HCT116 (cell line): Measurements from ENCODE around the gene GOLPH3L. TPM values are rescaled to one million over a fixed set of nuclear protein-coding genes. Genes with fewer than 3 reads are reported as not detected.
"Not testable (repeated sequence)": the region's sequence is repeated elsewhere in the genome, so short reads cannot be mapped to it uniquely, and the experiment has no call there.

ENCODE experiments used
- ATAC-seq: fragments of 200-7000 bp; cut with Tn5 transposase; 2 replicates; pipeline ENCODE4 v1.9.1; 2020; ENCODE audit warnings: mild to moderate bottlenecking, moderate library complexity
- BruUV-seq: library from RNA; stranded (reverse); fragments of 400-500 nt; replicated peaks from 2 replicates; lab custom pipeline; 2021; lab: Mats Ljungman, UMichigan
- CTCF ChIA-PET: fragments of 300-600 bp; sonication (Branson Sonifier 250); formaldehyde crosslinking; loops from one replicate; lab custom pipeline; 2021; ENCODE audit warnings: antibody characterized with exemption; lab: Charles Lee
- POLR2A ChIA-PET: fragments of 300-600, 350-600 bp; sonication (Branson Sonifier 250); formaldehyde crosslinking; loops from one replicate; lab custom pipeline; 2021; ENCODE audit warnings: antibody characterized with exemption; lab: Charles Lee
- RAD21 ChIA-PET, 2 experiments: fragments of 300-600 bp; sonication (Branson Sonifier 250); formaldehyde crosslinking; loops; one replicate each; lab custom pipeline; 2023; ENCODE audit warnings: low total read pairs in 2 of 2; ENCODE audit not compliant: uncharacterized antibody in 2 of 2, unreplicated experiment in 2 of 2, low non-redundant PET in 1 of 2; lab: Charles Lee
- DNase-seq: peaks from one replicate; pipeline ENCODE4 v3.0.0-alpha.2; 2010; ENCODE audit warnings: low read depth, low spot score
- H2AFZ ChIP-seq: fragments of 200-600 bp; shearing (Covaris generic), sonication (generic); 2 replicates; pipeline ENCODE4 v1.6.1; 2017; ENCODE audit warnings: low read depth, mixed run types, mixed read lengths, antibody characterized with exemption, low read length; ENCODE audit not compliant: poor library complexity, severe bottlenecking
- H3K27ac ChIP-seq: 2 replicates; pipeline ENCODE4 v1.5.1; 2012; ENCODE audit warnings: low read depth, low read length
- H3K27me3 ChIP-seq: fragments of 200-600 bp; sonication (generic); 2 replicates; pipeline ENCODE4 v1.6.1; 2016; ENCODE audit warnings: mixed run types, low read length, mixed read lengths; ENCODE audit not compliant: insufficient read depth
- H3K36me3 ChIP-seq, 2 experiments: fragments of 200-500 bp in 1 of 2; fragments of 200-600 bp in 1 of 2; sonication (Bioruptor generic) in 1 of 2; sonication (generic) in 1 of 2; 2 replicates each; pipeline versions ENCODE4 v1.5.1 to v1.6.1; 2014 to 2016; ENCODE audit warnings: low read length in 2 of 2, inconsistent platforms in 1 of 2, mixed read lengths in 1 of 2, mixed run types in 1 of 2; ENCODE audit not compliant: insufficient read depth in 2 of 2, control insufficient read depth in 1 of 2
- H3K4me1 ChIP-seq, 2 experiments: fragments of 200-600 bp in 1 of 2; sonication (generic) in 1 of 2; 2 replicates each; pipeline versions ENCODE4 v1.5.1 to v1.6.1; 2012 to 2017; ENCODE audit warnings: low read length in 2 of 2, inconsistent platforms in 1 of 2, mild to moderate bottlenecking in 1 of 2, mixed read lengths in 1 of 2, mixed run types in 1 of 2, moderate library complexity in 1 of 2; ENCODE audit not compliant: insufficient read depth in 2 of 2, control insufficient read depth in 1 of 2
- H3K4me2 ChIP-seq: fragments of 200-600 bp; sonication (generic); 2 replicates; pipeline ENCODE4 v1.6.1; 2017; ENCODE audit warnings: mixed run types, low read length, mixed read lengths
- H3K4me3 ChIP-seq, 2 experiments: fragments of 200-600 bp in 1 of 2; sonication (generic) in 1 of 2; replicated peaks in 1 of 2; 2 replicates each; pipeline ENCODE4 v1.5.1; 2011 to 2016; ENCODE audit warnings: low read length in 2 of 2, control low read depth in 1 of 2, low read depth in 1 of 2, mild to moderate bottlenecking in 1 of 2, mixed read lengths in 1 of 2, mixed run types in 1 of 2
- H3K79me2 ChIP-seq: fragments of 200-600 bp; sonication (generic); 2 replicates; pipeline ENCODE4 v1.6.1; 2017; ENCODE audit warnings: mild to moderate bottlenecking, mixed run types, low read length, moderate library complexity, mixed read lengths; ENCODE audit not compliant: insufficient read depth
- H3K9ac ChIP-seq: fragments of 200-600 bp; sonication (generic); 2 replicates; pipeline ENCODE4 v1.6.1; 2016; ENCODE audit warnings: low read length, mixed read lengths
- H3K9me2 ChIP-seq: fragments of 200-600 bp; sonication (generic), shearing (Covaris generic); 2 replicates; pipeline ENCODE4 v1.6.1; 2017; ENCODE audit warnings: mixed run types, mild to moderate bottlenecking, moderate library complexity; ENCODE audit not compliant: insufficient read depth
- H3K9me3 ChIP-seq, 2 experiments: fragments of 200-500 bp in 1 of 2; fragments of 200-600 bp in 1 of 2; sonication (Bioruptor generic) in 1 of 2; sonication (generic) in 1 of 2; 2 replicates each; pipeline ENCODE4 v1.6.1; 2014 to 2017; ENCODE audit warnings: low read length in 2 of 2, mixed read lengths in 2 of 2, inconsistent platforms in 1 of 2, low read depth in 1 of 2, mild to moderate bottlenecking in 1 of 2, mixed run types in 1 of 2, moderate library complexity in 1 of 2; ENCODE audit not compliant: control insufficient read depth in 1 of 2, insufficient read depth in 1 of 2
- H4K20me1 ChIP-seq: fragments of 200-600 bp; sonication (generic), shearing (Covaris generic); 2 replicates; pipeline ENCODE4 v1.6.1; 2017; ENCODE audit warnings: mixed run types, mild to moderate bottlenecking, moderate library complexity; ENCODE audit not compliant: insufficient read depth
- CEBPB ChIP-seq: IDR thresholded peaks from 2 replicates; pipeline ENCODE4 v1.6.1; 2012; ENCODE audit warnings: low read depth
- FOSL1 ChIP-seq: IDR thresholded peaks from 2 replicates; pipeline ENCODE4 v1.6.1; 2012; ENCODE audit warnings: low read depth
- JUND ChIP-seq: IDR thresholded peaks from 2 replicates; pipeline ENCODE4 v1.6.1; 2012
- POLR2A ChIP-seq: IDR thresholded peaks from 2 replicates; pipeline ENCODE4 v1.7.0; 2011; ENCODE audit warnings: borderline replicate concordance; ENCODE audit not compliant: insufficient read depth, insufficient read length; ENCODE audit errors: extremely low read depth
- SP1 ChIP-seq: IDR thresholded peaks from 2 replicates; pipeline ENCODE4 v1.6.1; 2012; ENCODE audit warnings: low read depth
- TCF7L2 ChIP-seq: IDR thresholded peaks from 2 replicates; pipeline ENCODE4 v1.7.0; 2011; ENCODE audit warnings: borderline replicate concordance, inconsistent platforms; ENCODE audit not compliant: insufficient read depth, insufficient read length; ENCODE audit errors: extremely low read depth
- intact Hi-C: fragments of 100-400 bp; cut with micrococcal nuclease; formaldehyde crosslinking; loops from 2 replicates; pipeline ENCODE4 v1.10.0; 2022
- total RNA-seq: library from RNA; stranded (reverse); gene quantifications from one replicate; pipeline ENCODE4 v1.2.1, GENCODE V29; 2021; ENCODE audit not compliant: unreplicated experiment
- TF ChIP-seq, protein P1 (sequence below): IDR thresholded peaks from 2 replicates; pipeline ENCODE4 v1.6.1; 2012; ENCODE audit warnings: low read depth

GOLPH3L gene
- total RNA-seq, 1 experiment from 2014 or later = 28.0 TPM

- Histone ChIP-seq H3K4me1 (peaks cover 23 to 56% of the 10 kb centered on the region in 2 experiments), H3K9me3 (no peaks in the 10 kb centered on the region), H3K27me3 (no peaks in the 10 kb centered on the region), H3K79me2 (no peaks in the 10 kb centered on the region), H3K9me2 (no peaks in the 10 kb centered on the region), H3K27ac (no peak overlapping the region), H3K4me3 (no peak overlapping the region), H3K4me2 (no peak overlapping the region), H3K9ac (no peak overlapping the region), H3K36me3 (no peaks in the 10 kb centered on the region), H2AFZ (no peak overlapping the region), H4K20me1 (no peaks in the 10 kb centered on the region)
- intact Hi-C loops = no loop called here
- BruUV-seq = no TSS peak
- POLR2A ChIA-PET = interaction anchor here (0.7 to 1.4 kb wide), 2 partner anchors 12 to 22 kb away, joined by 3 to 4 read pairs; partner anchors contain the start of gene MCL1
- no peak for ATAC-seq
- RAD21 ChIA-PET = no interaction called here
- TF ChIP-seq FOSL1 (no peak), TCF7L2 (no peak), POLR2A (no peak), CEBPB (no peak)
- TF ChIP-seq, protein P1, sequence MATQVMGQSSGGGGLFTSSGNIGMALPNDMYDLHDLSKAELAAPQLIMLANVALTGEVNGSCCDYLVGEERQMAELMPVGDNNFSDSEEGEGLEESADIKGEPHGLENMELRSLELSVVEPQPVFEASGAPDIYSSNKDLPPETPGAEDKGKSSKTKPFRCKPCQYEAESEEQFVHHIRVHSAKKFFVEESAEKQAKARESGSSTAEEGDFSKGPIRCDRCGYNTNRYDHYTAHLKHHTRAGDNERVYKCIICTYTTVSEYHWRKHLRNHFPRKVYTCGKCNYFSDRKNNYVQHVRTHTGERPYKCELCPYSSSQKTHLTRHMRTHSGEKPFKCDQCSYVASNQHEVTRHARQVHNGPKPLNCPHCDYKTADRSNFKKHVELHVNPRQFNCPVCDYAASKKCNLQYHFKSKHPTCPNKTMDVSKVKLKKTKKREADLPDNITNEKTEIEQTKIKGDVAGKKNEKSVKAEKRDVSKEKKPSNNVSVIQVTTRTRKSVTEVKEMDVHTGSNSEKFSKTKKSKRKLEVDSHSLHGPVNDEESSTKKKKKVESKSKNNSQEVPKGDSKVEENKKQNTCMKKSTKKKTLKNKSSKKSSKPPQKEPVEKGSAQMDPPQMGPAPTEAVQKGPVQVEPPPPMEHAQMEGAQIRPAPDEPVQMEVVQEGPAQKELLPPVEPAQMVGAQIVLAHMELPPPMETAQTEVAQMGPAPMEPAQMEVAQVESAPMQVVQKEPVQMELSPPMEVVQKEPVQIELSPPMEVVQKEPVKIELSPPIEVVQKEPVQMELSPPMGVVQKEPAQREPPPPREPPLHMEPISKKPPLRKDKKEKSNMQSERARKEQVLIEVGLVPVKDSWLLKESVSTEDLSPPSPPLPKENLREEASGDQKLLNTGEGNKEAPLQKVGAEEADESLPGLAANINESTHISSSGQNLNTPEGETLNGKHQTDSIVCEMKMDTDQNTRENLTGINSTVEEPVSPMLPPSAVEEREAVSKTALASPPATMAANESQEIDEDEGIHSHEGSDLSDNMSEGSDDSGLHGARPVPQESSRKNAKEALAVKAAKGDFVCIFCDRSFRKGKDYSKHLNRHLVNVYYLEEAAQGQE = no peak
- CTCF ChIA-PET = no interaction called here
- no peak for DNase-seq
Observed at GRCh38 chr1:150601540-150601939, 95.4 kb downstream of the GOLPH3L start.

DNA sequence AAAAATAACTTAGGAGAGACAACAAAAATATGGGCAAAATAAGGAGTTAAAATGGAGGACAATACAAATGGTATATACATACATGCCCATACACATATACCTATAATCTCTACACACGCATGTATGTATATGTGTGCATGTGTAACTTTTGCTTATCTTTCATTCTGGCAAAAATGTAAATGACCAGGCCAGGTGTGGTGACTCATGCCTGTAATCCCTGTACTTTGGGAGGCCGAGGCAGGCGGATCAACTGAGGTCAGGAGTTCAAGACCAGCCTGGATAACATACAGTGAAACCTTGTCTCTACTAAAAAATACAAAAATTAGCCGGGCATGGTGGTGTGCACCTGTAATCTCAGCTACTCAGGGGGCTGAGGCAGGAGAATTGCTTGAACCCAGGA, 98.6 kb downstream of the GOLPH3L start:
- H3K27me3 ChIP-seq, BruUV-seq, H3K36me3 ChIP-seq, DNase-seq, H2AFZ ChIP-seq, H3K4me3 ChIP-seq, intact Hi-C loops, H3K27ac ChIP-seq, RAD21 ChIA-PET, H4K20me1 ChIP-seq, H3K9me2 ChIP-seq, H3K79me2 ChIP-seq, H3K9ac ChIP-seq, CTCF ChIA-PET, H3K9me3 ChIP-seq: not testable (repeated sequence)
- Histone ChIP-seq H3K4me1 (peaks cover 7 to 40% of the 10 kb centered on the region in 2 experiments; a peak in 3 of 4 replicates), H3K4me2 (peak overlapping the region; percentile 41)
- POLR2A ChIA-PET = interaction anchor here (3.4 kb wide), 1 partner anchor 19 kb away, joined by 18 read pairs; the partner anchor contains the start of gene MCL1
- ATAC-seq = peak; percentile 42
- TF ChIP-seq JUND (0 out of 2 replicates have a peak, but pooled peaks have one; percentile 10), SP1 (peak; percentile 16; the same call in 1 of the 2 replicates)
